Cardiac muscle cell (in vitro differentiated cells and primary cell): ENCODE data around the gene DIAPH2. TPM values are rescaled to one million over a fixed set of nuclear protein-coding genes. Genes with fewer than 3 reads are reported as not detected.

Experiments used
- DNase-seq, 2 donors: peaks; one replicate each; pipeline versions ENCODE4 v3.0.0 to v3.0.0-alpha.2; 2010 to 2017; ENCODE audit warnings: low read depth in 1 of 2, low spot score in 1 of 2
- H3K27ac ChIP-seq: fragments of 200-600 bp; sonication (generic); 2 replicates; pipeline ENCODE4 v1.5.1; 2016
- H3K27me3 ChIP-seq: fragments of 200-600 bp; sonication (generic); 2 replicates; pipeline ENCODE4 v1.6.0; 2016; ENCODE audit warnings: control low read depth
- H3K36me3 ChIP-seq: fragments of 200-600 bp; sonication (generic); 2 replicates; pipeline ENCODE4 v1.5.1; 2016; ENCODE audit warnings: control low read depth
- H3K4me1 ChIP-seq: fragments of 200-600 bp; sonication (generic); 2 replicates; pipeline ENCODE4 v1.8.1; 2017; ENCODE audit warnings: low read depth, mild to moderate bottlenecking, mixed run types
- H3K4me3 ChIP-seq: fragments of 200-600 bp; sonication (generic); 2 replicates; pipeline ENCODE4 v1.5.1; 2016; ENCODE audit warnings: mild to moderate bottlenecking
- H3K9me3 ChIP-seq: fragments of 200-600 bp; sonication (generic); 2 replicates; pipeline ENCODE4 v1.5.1; 2017; ENCODE audit warnings: low read depth, mild to moderate bottlenecking, control low read depth
- polyA plus RNA-seq: library from polyadenylated mRNA; unstranded; fragments of >200 nt; fragmentation: Nextera tagmentation; extraction: Ambion mirVana; gene quantifications from 2 replicates; pipeline ENCODE4 v1.2.1, GENCODE V29; 2016
- total RNA-seq: library from RNA; depleted of rRNA; stranded (reverse); fragments of >200 nt; gene quantifications from 2 replicates; pipeline ENCODE4 v1.2.3, GENCODE V29; 2016
- TF ChIP-seq, protein P1 (sequence below): IDR thresholded peaks from 2 replicates; pipeline ENCODE4 v1.5.1; 2012; ENCODE audit warnings: low read depth, mild to moderate bottlenecking, low read length

Gene DIAPH2
- total and polyA plus RNA-seq, 2 experiments from 2014 or later: 9.1 to 18.4 TPM

DNA sequence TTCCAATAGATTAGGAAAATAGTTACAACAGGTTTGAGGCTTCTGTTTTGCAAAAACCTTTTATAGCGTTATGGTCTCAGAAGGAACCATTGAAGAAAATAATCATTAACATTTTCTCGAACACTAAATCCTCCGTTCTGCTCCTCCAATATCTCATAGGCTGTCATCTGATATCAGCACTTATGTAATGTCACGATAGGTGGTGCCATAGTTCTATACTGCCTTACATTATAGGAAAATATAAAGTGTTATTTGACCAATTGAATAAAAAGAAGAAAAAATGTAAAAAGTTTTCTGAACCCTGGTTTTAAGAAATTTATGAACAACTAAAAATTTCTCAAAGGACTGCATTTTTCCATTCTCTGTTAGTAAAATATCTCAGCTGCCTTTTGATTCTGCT is 490.5 kb downstream of the DIAPH2 start:
- H3K9me3 ChIP-seq: no peaks in the 10 kb centered on the region
- no peaks in the 10 kb centered on the region for H3K4me1 ChIP-seq
- H3K36me3 ChIP-seq: no peaks in the 10 kb centered on the region
- H3K27me3 ChIP-seq: no peaks in the 10 kb centered on the region
- no peak for DNase-seq
- TF ChIP-seq, protein P1, sequence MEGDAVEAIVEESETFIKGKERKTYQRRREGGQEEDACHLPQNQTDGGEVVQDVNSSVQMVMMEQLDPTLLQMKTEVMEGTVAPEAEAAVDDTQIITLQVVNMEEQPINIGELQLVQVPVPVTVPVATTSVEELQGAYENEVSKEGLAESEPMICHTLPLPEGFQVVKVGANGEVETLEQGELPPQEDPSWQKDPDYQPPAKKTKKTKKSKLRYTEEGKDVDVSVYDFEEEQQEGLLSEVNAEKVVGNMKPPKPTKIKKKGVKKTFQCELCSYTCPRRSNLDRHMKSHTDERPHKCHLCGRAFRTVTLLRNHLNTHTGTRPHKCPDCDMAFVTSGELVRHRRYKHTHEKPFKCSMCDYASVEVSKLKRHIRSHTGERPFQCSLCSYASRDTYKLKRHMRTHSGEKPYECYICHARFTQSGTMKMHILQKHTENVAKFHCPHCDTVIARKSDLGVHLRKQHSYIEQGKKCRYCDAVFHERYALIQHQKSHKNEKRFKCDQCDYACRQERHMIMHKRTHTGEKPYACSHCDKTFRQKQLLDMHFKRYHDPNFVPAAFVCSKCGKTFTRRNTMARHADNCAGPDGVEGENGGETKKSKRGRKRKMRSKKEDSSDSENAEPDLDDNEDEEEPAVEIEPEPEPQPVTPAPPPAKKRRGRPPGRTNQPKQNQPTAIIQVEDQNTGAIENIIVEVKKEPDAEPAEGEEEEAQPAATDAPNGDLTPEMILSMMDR: no peak
- no peak overlapping the region for H3K4me3 ChIP-seq
- H3K27ac ChIP-seq: no peak overlapping the region

DNA sequence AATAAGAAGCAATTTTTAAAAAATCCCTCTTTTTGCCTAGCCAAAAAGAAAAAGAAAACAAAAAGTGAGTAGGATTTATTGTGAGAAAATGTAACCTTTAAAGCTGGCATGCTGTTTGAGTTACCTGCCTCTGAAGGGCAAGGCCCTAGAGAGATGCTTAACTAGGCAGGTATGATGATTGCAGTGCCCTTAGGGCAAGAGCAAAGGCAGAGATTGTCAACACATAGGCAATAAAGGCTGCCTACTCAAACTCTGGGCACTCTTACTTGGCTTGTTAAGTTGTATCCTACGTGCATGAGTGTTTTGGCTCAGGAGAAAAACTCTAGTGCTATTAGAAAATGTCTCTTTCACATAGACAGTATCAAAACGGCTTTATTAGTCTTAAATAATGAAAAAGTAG is 505.0 kb downstream of the DIAPH2 start:
- Histone ChIP-seq H3K27me3 (no peaks in the 10 kb centered on the region), H3K36me3 (no peaks in the 10 kb centered on the region), H3K4me1 (no peaks in the 10 kb centered on the region), H3K9me3 (no peaks in the 10 kb centered on the region), H3K4me3 (no peak overlapping the region), H3K27ac (no peak overlapping the region)
- DNase-seq: no peak
- TF ChIP-seq, protein P1: no peak

DNA sequence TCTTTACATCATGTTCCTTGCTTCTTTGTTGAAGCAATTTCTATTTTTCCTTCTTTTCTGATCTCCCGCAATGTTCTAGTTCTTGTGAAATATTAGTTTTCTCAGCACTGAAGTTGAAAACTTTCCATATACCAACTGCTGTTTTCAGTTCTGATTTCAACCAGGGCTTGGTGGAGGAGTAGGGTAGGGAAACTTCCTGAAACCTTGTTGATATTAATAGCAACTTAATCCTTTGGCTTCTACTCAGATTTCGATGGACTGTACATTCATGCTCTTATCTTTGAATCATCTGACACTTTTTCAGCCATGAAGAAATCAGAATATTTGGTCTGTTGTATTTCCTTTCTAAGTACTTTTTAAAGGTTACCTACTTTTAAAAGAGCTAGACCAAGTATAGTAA is 514.9 kb downstream of the DIAPH2 start:
- Histone ChIP-seq H3K27me3 (no peaks in the 10 kb centered on the region), H3K4me1 (no peaks in the 10 kb centered on the region), H3K27ac (no peak overlapping the region), H3K36me3 (no peaks in the 10 kb centered on the region), H3K4me3 (no peak overlapping the region), H3K9me3 (no peaks in the 10 kb centered on the region)
- TF ChIP-seq, protein P1: no peak
- peak in 1 of 2 donors; percentile 13 for DNase-seq

DNA sequence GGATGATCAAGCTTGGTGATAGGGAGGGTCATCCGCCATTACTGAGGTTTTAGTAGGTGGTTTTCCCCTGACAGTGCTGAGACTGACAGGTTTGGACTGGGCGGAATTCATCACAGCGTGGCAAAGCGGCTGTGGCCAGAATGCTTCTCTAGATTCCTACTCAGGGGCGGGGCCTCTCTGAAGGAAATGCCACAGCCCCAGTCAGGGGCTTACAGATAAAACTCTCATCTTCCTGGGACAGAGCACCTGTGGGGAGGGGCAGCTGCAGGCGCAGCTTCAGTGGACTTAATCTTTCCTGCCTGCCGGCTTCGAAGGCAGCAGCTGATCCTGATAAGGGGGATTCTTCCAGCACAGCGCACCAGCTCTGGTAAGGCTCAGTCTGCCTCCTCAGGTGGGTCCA is 515.8 kb downstream of the DIAPH2 start:
- Histone ChIP-seq H3K9me3 (no peaks in the 10 kb centered on the region), H3K27ac (no peak overlapping the region), H3K27me3 (no peaks in the 10 kb centered on the region), H3K4me1 (no peaks in the 10 kb centered on the region), H3K36me3 (no peaks in the 10 kb centered on the region), H3K4me3 (no peak overlapping the region)
- DNase-seq: no peak
- TF ChIP-seq, protein P1: no peak

DNA sequence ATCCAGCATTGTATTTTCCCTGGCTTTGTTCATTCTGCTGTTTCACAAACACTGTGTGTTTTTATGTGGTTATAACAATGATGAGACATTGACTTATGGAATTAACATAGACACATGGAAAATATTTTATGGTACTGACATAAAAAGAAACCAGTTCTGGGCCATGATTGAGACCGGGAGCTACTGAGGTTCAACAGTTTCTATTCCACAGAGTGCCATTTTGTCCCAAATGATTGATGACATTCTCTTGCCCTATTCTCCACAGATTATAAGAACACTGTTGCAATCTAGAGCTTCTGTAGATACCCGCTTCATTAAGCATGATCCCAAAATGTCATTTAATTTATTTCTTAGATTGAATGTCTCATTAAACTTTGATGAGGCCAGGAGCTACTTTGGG is 525.9 kb downstream of the DIAPH2 start:
- DNase-seq: no peak
- Histone ChIP-seq H3K4me3 (no peak overlapping the region), H3K36me3 (no peaks in the 10 kb centered on the region), H3K9me3 (no peaks in the 10 kb centered on the region), H3K27ac (no peak overlapping the region), H3K4me1 (no peaks in the 10 kb centered on the region), H3K27me3 (no peaks in the 10 kb centered on the region)
- TF ChIP-seq, protein P1: no peak

DNA sequence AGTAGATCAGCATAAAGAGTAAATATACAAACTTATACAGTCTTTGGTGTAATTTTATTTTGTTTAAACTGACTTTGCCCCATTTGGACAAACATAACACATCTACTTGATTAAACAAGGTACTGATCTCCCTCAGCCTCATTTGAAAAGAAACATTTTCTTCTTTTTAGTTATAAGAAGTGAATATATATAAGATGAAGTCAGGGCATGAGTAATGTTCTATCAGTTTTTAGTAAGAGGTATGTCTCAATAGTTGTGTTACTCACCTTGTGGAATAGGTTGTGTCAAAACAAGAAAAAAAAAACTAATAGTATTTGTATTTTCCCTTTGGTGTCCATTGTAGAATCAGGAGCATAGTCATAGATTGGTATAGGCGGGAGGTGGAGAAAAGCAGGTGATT is 526.4 kb downstream of the DIAPH2 start:
- Histone ChIP-seq H3K4me1 (no peaks in the 10 kb centered on the region), H3K9me3 (no peaks in the 10 kb centered on the region), H3K27me3 (no peaks in the 10 kb centered on the region), H3K4me3 (no peak overlapping the region), H3K36me3 (no peaks in the 10 kb centered on the region), H3K27ac (no peak overlapping the region)
- TF ChIP-seq, protein P1: no peak
- no peak for DNase-seq
